GM18951 (cell line): Measurements from ENCODE around the gene TMEM82.

Source experiments
- POLR2A ChIP-seq: IDR thresholded peaks from 4 replicates; pipeline ENCODE4 v1.6.1; 2011; ENCODE audit warnings: mild to moderate bottlenecking; ENCODE audit not compliant: insufficient read length, insufficient read depth; ENCODE audit errors: extremely low read depth
- in situ Hi-C: fragments of 300-500 bp; cut with MboI; formaldehyde crosslinking; loops from one replicate; pipeline ENCODE4 v1.12.0; 2022; ENCODE audit warnings: low sequenced_read_pairs, mixed read lengths, inconsistent platforms; ENCODE audit not compliant: unreplicated experiment

Gene TMEM82

DNA sequence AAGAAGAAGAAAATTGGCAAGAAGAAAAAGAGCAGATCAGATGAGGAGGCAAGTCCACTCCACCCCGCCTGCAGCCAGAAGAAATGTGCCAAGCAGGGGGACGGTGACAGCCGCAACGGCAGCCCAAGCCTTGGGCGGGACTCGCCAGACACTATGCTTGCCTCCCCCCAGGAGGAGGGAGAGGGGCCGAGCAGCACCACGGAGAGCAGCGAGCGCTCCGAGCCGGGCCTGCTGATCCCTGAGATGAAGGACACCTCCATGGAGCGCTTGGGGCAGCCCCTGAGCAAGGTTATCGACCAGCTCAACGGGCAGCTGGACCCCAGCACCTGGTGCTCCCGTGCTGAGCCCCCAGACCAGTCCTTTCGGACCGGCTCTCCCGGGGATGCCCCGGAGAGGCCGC lies 15.3 kb upstream of the TMEM82 start:
- in situ Hi-C loops = loop anchor here (25.0 kb wide), 1 partner anchor 390 kb away; no protein-coding TSS in a partner anchor
- TF ChIP-seq POLR2A = no peak

DNA sequence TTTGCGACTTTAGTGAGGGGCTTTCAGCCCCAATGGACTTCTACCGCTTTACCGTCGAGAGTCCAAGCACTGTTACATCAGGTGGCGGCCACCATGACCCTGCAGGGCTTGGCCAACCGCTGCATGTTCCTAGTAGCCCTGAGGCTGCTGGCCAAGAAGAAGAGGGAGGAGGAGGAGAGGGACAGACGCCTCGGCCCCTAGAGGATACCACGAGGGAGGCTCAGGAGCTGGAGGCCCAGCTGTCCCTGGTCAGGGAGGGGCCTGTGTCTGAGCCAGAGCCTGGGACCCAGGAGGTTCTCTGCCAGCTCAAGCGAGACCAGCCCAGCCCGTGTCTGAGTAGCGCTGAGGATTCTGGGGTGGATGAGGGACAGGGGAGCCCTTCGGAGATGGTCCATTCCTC lies 14.9 kb upstream of the TMEM82 start:
- no peak for TF ChIP-seq POLR2A
- in situ Hi-C loops = loop anchor here (25.0 kb wide), 1 partner anchor 390 kb away; no protein-coding TSS in a partner anchor

DNA sequence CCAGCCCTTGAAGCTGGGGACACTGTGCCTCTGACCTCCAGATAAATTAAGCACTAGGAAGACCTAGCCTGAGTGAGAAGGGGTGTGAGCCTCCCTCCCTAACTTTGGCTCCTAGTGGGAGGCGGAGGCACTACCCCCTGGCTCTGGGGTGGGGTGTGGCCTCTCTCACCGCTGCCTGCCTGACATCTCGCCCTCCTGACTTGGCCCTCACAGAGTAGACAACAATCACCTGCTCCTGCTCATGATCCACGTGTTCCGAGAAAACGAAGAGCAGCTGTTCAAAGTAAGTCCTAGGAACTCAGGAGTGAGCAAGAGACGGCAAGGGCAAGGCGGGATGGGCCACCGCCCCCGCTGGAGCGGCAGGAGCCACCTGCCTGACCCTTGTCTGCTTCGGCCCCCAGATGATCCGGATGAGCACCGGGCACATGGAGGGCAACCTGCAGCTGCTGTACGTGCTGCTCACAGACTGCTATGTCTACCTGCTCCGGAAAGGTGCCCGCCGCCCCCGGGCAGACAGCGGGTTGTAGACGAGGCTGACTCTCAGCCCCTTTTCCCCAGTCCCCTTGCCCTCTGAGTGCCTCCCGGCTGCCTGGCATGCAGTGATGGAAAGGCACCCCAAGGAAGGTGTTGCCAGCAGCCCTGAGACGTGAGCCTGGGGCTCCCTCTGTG lies 14.3 kb upstream of the TMEM82 start:
- TF ChIP-seq POLR2A = no peak
- in situ Hi-C loops = loop anchor here (25.0 kb wide), 1 partner anchor 391 kb away; no protein-coding TSS in a partner anchor

DNA sequence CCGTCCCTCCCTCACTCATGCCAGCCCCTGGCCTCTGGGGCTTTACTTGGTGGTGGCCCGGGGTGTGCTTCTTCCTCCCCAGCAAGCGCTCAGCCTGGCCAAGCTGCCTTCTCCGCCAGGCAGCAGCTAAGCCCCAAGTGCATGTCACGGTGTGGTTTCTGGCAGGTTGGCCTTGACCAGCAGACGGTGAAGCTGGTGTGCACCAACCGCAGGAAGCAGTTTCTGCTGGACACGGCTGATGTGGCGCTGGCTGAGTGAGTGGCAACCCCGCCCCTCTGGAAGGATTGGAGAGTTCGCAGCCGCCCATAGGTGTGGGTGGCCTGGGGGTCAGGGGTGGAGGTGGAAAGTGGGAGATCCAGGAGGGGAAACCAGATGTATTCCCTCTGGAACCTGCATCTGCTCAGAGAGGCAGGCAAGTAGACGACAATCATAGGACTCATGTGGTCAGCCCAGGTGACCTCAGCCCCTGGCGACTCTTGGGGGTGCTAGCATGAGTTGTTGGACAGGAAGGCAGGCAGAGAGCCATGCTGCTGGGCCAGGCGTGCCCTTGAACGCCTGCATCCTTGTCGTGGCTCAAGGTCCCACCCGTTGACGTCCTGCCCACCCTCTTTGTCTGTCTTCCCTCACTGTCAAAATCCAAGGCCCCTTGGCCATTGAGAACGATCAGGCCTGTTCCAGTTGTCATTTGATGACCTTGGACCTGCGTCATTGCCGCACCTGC lies 13.2 kb upstream of the TMEM82 start:
- in situ Hi-C loops = loop anchor here (25.0 kb wide), 1 partner anchor 392 kb away; no protein-coding TSS in a partner anchor
- no peak for TF ChIP-seq POLR2A

DNA sequence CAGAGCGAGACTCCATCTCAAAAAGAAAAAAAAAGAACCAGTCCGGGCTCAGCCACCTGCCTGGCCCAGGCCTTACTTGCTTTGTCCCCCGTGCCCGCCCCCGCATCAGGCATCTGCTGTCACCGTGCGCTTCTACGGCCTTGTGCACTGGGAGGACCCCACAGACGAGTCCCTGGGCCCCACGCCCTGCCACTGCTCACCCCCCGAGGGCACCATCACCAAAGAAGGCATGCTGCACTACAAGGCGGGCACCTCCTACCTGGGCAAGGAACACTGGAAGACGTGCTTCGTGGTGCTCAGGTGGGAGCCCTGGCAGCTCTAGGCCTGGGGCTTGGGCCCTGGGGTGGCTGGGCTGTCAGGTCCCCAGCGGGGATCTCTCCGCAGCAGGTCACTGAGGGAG lies 11.9 kb upstream of the TMEM82 start:
- TF ChIP-seq POLR2A = no peak
- in situ Hi-C loops = loop anchor here (25.0 kb wide), 1 partner anchor 393 kb away; no protein-coding TSS in a partner anchor

DNA sequence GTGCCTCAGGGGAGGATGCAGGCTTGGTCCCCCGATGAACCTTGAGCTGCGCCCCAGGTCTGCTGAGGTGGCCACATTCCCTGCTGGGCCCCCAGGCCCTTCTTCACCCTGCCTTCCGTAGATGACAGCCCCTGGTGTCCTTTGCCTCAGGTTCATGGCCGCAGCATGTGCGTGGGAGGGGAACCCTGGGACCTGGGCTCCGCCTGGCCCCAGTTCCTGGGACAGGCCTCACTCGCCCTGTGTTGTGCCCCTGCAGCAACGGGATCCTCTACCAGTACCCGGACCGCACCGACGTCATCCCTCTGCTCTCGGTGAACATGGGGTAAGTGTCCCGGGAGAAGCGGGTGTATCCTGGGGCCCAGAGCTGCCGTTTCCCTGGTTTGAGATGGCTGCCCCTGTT lies 11.4 kb upstream of the TMEM82 start:
- in situ Hi-C loops = loop anchor here (25.0 kb wide), 1 partner anchor 394 kb away; no protein-coding TSS in a partner anchor

DNA sequence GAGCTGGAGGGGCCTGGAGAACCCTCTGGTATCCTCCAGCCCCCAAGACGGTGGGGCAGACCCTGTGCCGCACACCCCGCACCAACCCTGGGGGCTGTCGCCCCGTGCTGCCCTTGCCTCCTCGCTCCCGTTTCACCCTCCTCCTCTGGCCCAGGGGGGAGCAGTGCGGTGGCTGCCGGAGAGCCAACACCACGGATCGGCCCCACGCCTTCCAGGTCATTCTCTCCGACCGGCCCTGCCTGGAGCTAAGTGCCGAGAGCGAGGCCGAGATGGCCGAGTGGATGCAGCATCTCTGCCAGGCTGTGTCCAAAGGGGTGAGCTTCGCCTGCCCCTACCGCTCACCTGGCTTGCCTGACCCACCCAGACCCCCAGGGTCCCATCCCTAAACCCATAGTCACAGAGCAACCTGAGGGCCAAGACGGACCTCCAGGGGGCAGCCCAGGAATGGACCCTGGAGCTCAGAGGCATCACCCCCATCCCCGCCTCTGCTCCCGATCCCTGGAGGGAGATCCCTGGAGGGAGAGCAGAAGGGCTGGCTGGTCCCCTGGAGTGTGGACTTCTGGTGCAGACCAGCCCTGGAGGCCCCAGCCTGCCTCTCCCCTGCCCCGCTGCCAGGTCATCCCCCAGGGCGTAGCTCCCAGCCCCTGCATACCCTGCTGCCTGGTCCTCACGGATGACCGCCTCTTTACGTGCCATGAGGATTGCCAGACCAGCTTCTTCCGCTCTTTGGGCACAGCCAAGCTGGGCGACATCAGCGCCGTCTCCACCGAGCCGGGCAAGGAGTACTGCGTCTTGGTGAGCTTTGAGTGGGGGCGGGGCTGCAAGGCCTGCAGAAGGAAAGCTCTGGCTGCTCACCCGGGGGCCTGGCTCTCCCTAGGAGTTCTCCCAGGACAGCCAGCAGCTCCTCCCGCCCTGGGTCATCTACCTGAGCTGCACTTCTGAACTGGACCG lies 10.3 kb upstream of the TMEM82 start:
- in situ Hi-C loops = loop anchor here (25.0 kb wide), 1 partner anchor 395 kb away; no protein-coding TSS in a partner anchor

More for the DNA sequence above, 11.4 kb upstream of the TMEM82 start:
- no peak for TF ChIP-seq POLR2A

DNA sequence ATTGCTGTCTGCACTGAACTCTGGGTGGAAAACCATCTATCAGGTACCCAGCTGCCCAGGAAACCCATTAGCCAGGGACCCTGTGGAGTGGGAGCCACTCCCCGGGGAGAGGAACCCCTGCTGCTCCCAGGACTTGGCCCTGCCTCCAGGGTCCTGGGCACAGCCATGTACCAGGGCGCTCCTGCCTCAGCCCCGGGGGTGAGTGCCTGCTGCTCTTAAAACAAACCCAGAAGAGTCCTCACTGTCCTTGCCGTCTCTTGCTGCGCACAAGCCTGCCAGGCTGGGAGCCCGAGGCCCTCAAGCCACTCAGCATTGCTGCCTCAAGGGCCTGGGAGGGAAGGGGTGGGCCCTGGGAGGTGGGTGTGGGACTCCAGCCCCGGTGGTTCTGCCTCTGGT lies 9.6 kb upstream of the TMEM82 start:
- TF ChIP-seq POLR2A = no peak
- in situ Hi-C loops = loop anchor here (25.0 kb wide), 1 partner anchor 395 kb away; no protein-coding TSS in a partner anchor

More for the DNA sequence above, 10.3 kb upstream of the TMEM82 start:
- no peak for TF ChIP-seq POLR2A

DNA sequence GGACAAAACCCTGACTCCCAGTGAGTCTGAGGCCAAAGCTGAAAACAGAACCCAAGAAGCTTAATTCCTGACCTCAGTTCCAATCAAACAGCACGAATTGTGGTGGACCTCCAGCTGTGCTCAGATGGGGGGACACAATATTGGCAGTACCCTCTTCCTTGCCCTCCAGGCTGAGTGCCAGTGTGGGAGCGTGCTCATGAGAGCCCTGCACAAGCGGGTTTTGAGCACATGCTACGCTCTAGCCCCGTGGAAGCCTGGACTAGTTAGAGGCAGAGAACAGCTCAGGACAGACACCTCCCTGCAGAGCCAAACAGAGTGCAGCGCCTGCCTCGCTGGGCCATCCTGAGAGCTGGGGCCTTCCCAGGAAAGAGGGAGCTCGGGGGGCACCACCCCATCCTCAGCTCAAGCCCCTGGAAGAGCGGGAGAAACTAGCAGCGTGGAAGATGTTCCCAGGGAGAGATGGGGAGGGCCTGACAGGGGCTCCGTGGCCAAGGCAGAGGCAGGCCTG lies 9.0 kb upstream of the TMEM82 start:
- TF ChIP-seq POLR2A = no peak
- in situ Hi-C loops = loop anchor here (25.0 kb wide), 1 partner anchor 396 kb away; no protein-coding TSS in a partner anchor

DNA sequence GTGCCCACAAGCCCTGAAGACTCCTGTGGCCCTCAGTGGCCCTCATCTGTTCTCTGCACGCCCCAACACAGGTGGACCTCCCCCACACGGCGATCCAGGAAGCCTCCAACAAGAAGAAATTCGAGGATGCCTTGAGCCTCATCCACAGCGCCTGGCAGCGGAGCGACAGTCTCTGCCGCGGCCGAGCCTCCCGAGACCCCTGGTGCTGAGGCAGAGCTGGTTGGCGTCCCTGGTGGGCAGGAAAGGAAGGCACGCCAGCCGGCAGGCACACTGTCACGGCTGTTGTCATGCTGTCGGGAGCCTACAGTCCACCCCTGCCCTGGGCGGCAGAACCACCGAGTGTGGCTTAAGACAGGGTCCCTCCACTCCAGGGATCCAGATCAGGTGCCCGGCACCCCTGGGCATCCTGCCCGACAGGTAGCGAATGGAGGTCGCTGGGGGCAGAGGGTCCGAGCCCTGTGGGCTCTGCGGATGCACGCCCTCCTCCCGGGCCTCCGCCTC lies 8.5 kb upstream of the TMEM82 start:
- in situ Hi-C loops = loop anchor here (25.0 kb wide), 1 partner anchor 396 kb away; no protein-coding TSS in a partner anchor
- no peak for TF ChIP-seq POLR2A

DNA sequence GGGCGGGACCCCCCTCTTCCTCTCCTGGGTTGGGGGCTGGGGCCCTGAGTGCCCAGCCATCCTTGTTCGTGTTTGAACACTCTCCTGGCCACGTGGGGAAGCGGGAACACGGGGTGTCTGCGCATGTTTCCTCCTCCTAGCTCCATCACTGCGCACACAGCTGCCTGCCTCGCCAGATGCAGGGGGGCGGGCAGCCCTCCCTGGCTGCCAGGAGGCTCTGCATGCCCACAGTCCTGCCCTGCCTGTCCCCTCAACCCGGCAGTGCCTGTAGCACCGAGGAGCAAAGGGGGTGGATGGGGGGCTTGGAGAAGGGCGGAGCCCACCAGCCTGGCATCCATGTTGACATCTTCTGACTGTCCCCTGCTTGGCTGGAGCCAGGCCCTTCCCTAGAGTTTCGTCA lies 8.0 kb upstream of the TMEM82 start:
- in situ Hi-C loops = loop anchor here (25.0 kb wide), 1 partner anchor 397 kb away; no protein-coding TSS in a partner anchor
- no peak for TF ChIP-seq POLR2A

DNA sequence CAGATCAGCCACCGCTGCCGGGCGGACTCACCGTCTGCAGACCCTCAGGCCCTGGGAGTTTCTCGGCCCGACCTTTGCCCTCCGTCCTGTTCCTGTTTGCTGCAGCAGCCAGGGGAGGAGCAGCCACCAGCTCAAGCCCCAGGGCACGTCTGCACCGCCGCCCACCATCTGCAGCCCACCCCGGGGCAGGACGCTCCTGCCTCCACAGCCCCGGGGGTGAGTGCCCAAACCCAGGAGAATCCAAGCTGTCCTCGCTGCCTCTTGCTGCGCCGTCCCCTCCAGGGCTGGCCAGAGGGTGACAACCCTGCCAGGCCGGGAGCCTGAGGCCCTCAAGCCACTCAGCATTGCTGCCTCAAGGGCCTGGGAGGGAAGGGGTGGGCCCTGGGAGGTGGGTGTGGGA lies 7.4 kb upstream of the TMEM82 start:
- no peak for TF ChIP-seq POLR2A
- in situ Hi-C loops = loop anchor here (25.0 kb wide), 1 partner anchor 398 kb away; no protein-coding TSS in a partner anchor

DNA sequence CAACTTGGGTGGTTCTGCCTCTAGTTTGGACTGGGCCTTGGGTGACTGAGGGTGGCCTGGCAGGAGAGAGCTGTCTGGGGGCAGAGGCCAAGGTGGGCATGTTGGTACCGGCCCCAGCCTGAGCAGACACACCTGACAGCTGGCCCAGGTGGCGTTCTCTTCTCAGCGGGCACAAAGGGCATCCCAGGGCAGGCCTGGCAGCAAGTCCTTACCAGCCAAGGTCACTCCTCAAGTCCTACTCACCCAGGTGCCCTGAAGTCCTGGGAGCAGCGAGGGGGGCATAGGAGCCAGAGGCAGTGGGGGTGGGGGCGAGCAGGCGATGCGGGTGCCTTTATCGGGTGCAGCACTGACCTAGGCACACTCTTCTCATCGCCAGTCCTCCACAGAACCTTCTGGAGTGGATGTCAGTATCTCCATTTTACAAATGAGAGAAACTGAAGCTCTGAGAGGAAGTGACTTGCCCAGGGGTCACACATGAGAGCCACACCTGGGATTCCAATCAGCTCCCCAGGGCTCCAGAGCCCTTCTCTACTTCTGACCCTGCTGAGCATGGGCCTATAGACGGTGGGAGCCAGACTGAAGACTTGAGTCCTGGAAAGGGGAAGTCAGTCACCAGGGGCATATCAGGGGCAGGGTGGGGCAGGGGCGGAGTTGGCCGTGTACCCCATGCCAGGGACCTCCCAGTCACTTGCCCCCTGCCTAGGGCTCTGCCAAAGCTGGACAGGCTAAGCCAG lies 6.8 kb upstream of the TMEM82 start:
- in situ Hi-C loops = loop anchor here (25.0 kb wide), 1 partner anchor 398 kb away; no protein-coding TSS in a partner anchor
- TF ChIP-seq POLR2A = no peak
